Spinal cord (tissue), 10 donors: ENCODE results near the gene STK33. TPM values are rescaled to one million over a fixed set of nuclear protein-coding genes. Genes with fewer than 3 reads are reported as not detected.

Experiments
- DNase-seq, 6 donors: peaks; one replicate each; pipeline versions ENCODE4 v3.0.0 to v3.0.0-alpha.2; 2013 to 2015; ENCODE audit warnings: low spot score in 6 of 6, low read depth in 4 of 6
- H3K27ac ChIP-seq: one replicate; pipeline ENCODE4 v1.5.1; 2013; ENCODE audit warnings: low read depth, low read length, control low read depth
- H3K27me3 ChIP-seq: one replicate; pipeline ENCODE4 v1.6.1; 2013; ENCODE audit warnings: low read length; ENCODE audit not compliant: control insufficient read depth, insufficient read depth
- H3K36me3 ChIP-seq: one replicate; pipeline ENCODE4 v1.6.1; 2013; ENCODE audit warnings: low read length; ENCODE audit not compliant: control insufficient read depth, insufficient read depth
- H3K4me1 ChIP-seq: one replicate; pipeline ENCODE4 v1.6.1; 2013; ENCODE audit warnings: low read length; ENCODE audit not compliant: control insufficient read depth, insufficient read depth
- H3K4me3 ChIP-seq: one replicate; pipeline ENCODE4 v1.5.1; 2013; ENCODE audit warnings: low read depth, low read length, control low read depth
- H3K9me3 ChIP-seq: one replicate; pipeline ENCODE4 v1.6.1; 2013; ENCODE audit warnings: low read length; ENCODE audit not compliant: control insufficient read depth, insufficient read depth
- WGBS: methylation state at CpG from one replicate; pipeline ENCODE4 v1.1.5; 2013; ENCODE audit warnings: missing lambda C conversion rate; ENCODE audit not compliant: insufficient coverage; 5-methylcytosine and 5-hydroxymethylcytosine counted together
- polyA plus RNA-seq, 2 donors: library from polyadenylated mRNA; unstranded; fragments of 120-200 nt; gene quantifications; one replicate each; pipeline ENCODE4 v1.2.1, GENCODE V29; 2013; ENCODE audit not compliant: insufficient read length in 2 of 2
- total RNA-seq, 2 donors: library from RNA; depleted of rRNA in 1 of 2; stranded (reverse); fragments of 120-200 nt in 1 of 2; fragments of >200 nt in 1 of 2; gene quantifications; one replicate each; pipeline versions ENCODE4 v1.2.3 to v1.2.4, GENCODE V29; 2013 to 2014
- donor health status: healthy.

STK33 gene
- total and polyA plus RNA-seq, 4 donors, result 23.0 to 40.6 (median 27.1) TPM

GRCh38 chr11:8426076-8426475, 168.0 kb downstream of the STK33 start:
- Histone ChIP-seq H3K9me3 (no peaks in the 10 kb centered on the region), H3K36me3 (peaks cover 5% of the 10 kb centered on the region), H3K27ac (no peak overlapping the region), H3K27me3 (no peaks in the 10 kb centered on the region), H3K4me1 (no peaks in the 10 kb centered on the region), H3K4me3 (no peak overlapping the region)
- 94% methylated on average over 8 of the region's 8 CpGs for WGBS
- no peak for DNase-seq

GRCh38 chr11:8415195-8415594, 178.8 kb downstream of the STK33 start:
- Histone ChIP-seq H3K4me1 (no peaks in the 10 kb centered on the region), H3K27me3 (no peaks in the 10 kb centered on the region), H3K27ac (no peak overlapping the region), H3K36me3 (no peaks in the 10 kb centered on the region), H3K4me3 (no peak overlapping the region), H3K9me3 (no peaks in the 10 kb centered on the region)
- DNase-seq, result no peak
- no CpG with 5 or more reads among the region's 1 CpG for WGBS

- H3K9me3 ChIP-seq, result peaks cover 1% of the 10 kb centered on the region
- DNase-seq, result no peak
- H3K36me3 ChIP-seq, result no peaks in the 10 kb centered on the region
- no peak overlapping the region for H3K27ac ChIP-seq
- H3K27me3 ChIP-seq, result no peaks in the 10 kb centered on the region
- H3K4me1 ChIP-seq, result no peaks in the 10 kb centered on the region
- no peak overlapping the region for H3K4me3 ChIP-seq
- 50% methylated on average over 2 of the region's 3 CpGs for WGBS
These were observed 185.7 kb downstream of the STK33 start for GRCh38 chr11:8408151-8408941.

GRCh38 chr11:8403310-8403709, 190.7 kb downstream of the STK33 start:
- Histone ChIP-seq H3K9me3 (peaks cover 1% of the 10 kb centered on the region), H3K4me1 (no peaks in the 10 kb centered on the region), H3K4me3 (no peak overlapping the region), H3K27me3 (no peaks in the 10 kb centered on the region), H3K27ac (no peak overlapping the region), H3K36me3 (no peaks in the 10 kb centered on the region)
- DNase-seq, result no peak
- WGBS, result 14% methylated on average over 1 of the region's 1 CpG

GRCh38 chr11:8392886-8393285, 201.1 kb downstream of the STK33 start:
- no peaks in the 10 kb centered on the region for H3K9me3 ChIP-seq
- DNase-seq, result no peak
- H3K27ac ChIP-seq, result no peak overlapping the region
- no peaks in the 10 kb centered on the region for H3K36me3 ChIP-seq
- no peaks in the 10 kb centered on the region for H3K27me3 ChIP-seq
- WGBS, result no CpG with 5 or more reads among the region's 3 CpGs
- H3K4me1 ChIP-seq, result peaks cover 23% of the 10 kb centered on the region
- no peak overlapping the region for H3K4me3 ChIP-seq

- no peak overlapping the region for H3K4me3 ChIP-seq
- 75% methylated on average over 1 of the region's 4 CpGs for WGBS
- DNase-seq, result peak in 1 of 6 donors; percentile 25
- no peaks in the 10 kb centered on the region for H3K36me3 ChIP-seq
- H3K4me1 ChIP-seq, result peaks cover 25% of the 10 kb centered on the region
- H3K27ac ChIP-seq, result no peak overlapping the region
- H3K9me3 ChIP-seq, result no peaks in the 10 kb centered on the region
- H3K27me3 ChIP-seq, result no peaks in the 10 kb centered on the region
These were observed 201.9 kb downstream of the STK33 start for GRCh38 chr11:8392166-8392565.

GRCh38 chr11:8390851-8391612, 203.0 kb downstream of the STK33 start:
- Histone ChIP-seq H3K9me3 (no peaks in the 10 kb centered on the region), H3K4me3 (no peak overlapping the region), H3K27me3 (no peaks in the 10 kb centered on the region), H3K4me1 (peaks cover 25% of the 10 kb centered on the region), H3K36me3 (no peaks in the 10 kb centered on the region), H3K27ac (peak overlapping the region; percentile 26)
- 90% methylated on average over 7 of the region's 9 CpGs for WGBS
- DNase-seq, result no peak

GRCh38 chr11:8389029-8389996, 204.7 kb downstream of the STK33 start:
- Histone ChIP-seq H3K27me3 (no peaks in the 10 kb centered on the region), H3K4me1 (peaks cover 25% of the 10 kb centered on the region), H3K27ac (peak overlapping the region; percentile 82), H3K9me3 (no peaks in the 10 kb centered on the region), H3K4me3 (no peak overlapping the region), H3K36me3 (no peaks in the 10 kb centered on the region)
- DNase-seq, result peak; percentile 33 to 87 (median 62)
- WGBS, result 32% methylated on average over 8 of the region's 11 CpGs

GRCh38 chr11:8387693-8388092, 206.3 kb downstream of the STK33 start:
- Histone ChIP-seq H3K4me1 (peaks cover 29% of the 10 kb centered on the region), H3K36me3 (no peaks in the 10 kb centered on the region), H3K27ac (no peak overlapping the region), H3K27me3 (no peaks in the 10 kb centered on the region), H3K4me3 (no peak overlapping the region), H3K9me3 (no peaks in the 10 kb centered on the region)
- no peak for DNase-seq
- 93% methylated on average over 4 of the region's 5 CpGs for WGBS
